HCT116 (cell line): ENCODE measurements around the gene PPM1D. TPM values are rescaled to one million over a fixed set of nuclear protein-coding genes. Genes with fewer than 3 reads are reported as not detected.

Experiments
- ATAC-seq: fragments of 200-7000 bp; cut with Tn5 transposase; 2 replicates; pipeline ENCODE4 v1.9.1; 2020; ENCODE audit warnings: mild to moderate bottlenecking, moderate library complexity
- BruUV-seq: library from RNA; stranded (reverse); fragments of 400-500 nt; replicated peaks from 2 replicates; lab custom pipeline; 2021; lab: Mats Ljungman, UMichigan
- CTCF ChIA-PET: fragments of 300-600 bp; sonication (Branson Sonifier 250); formaldehyde crosslinking; loops from one replicate; lab custom pipeline; 2021; ENCODE audit warnings: antibody characterized with exemption; lab: Charles Lee
- POLR2A ChIA-PET: fragments of 300-600, 350-600 bp; sonication (Branson Sonifier 250); formaldehyde crosslinking; loops from one replicate; lab custom pipeline; 2021; ENCODE audit warnings: antibody characterized with exemption; lab: Charles Lee
- RAD21 ChIA-PET, 2 experiments: fragments of 300-600 bp; sonication (Branson Sonifier 250); formaldehyde crosslinking; loops; one replicate each; lab custom pipeline; 2023; ENCODE audit warnings: low total read pairs in 2 of 2; ENCODE audit not compliant: uncharacterized antibody in 2 of 2, unreplicated experiment in 2 of 2, low non-redundant PET in 1 of 2; lab: Charles Lee
- DNase-seq: peaks from one replicate; pipeline ENCODE4 v3.0.0-alpha.2; 2010; ENCODE audit warnings: low read depth, low spot score
- H2AFZ ChIP-seq: fragments of 200-600 bp; shearing (Covaris generic), sonication (generic); 2 replicates; pipeline ENCODE4 v1.6.1; 2017; ENCODE audit warnings: low read depth, mixed run types, mixed read lengths, antibody characterized with exemption, low read length; ENCODE audit not compliant: poor library complexity, severe bottlenecking
- H3K27ac ChIP-seq: 2 replicates; pipeline ENCODE4 v1.5.1; 2012; ENCODE audit warnings: low read depth, low read length
- H3K27me3 ChIP-seq: fragments of 200-600 bp; sonication (generic); 2 replicates; pipeline ENCODE4 v1.6.1; 2016; ENCODE audit warnings: mixed run types, low read length, mixed read lengths; ENCODE audit not compliant: insufficient read depth
- H3K36me3 ChIP-seq, 2 experiments: fragments of 200-500 bp in 1 of 2; fragments of 200-600 bp in 1 of 2; sonication (Bioruptor generic) in 1 of 2; sonication (generic) in 1 of 2; 2 replicates each; pipeline versions ENCODE4 v1.5.1 to v1.6.1; 2014 to 2016; ENCODE audit warnings: low read length in 2 of 2, inconsistent platforms in 1 of 2, mixed read lengths in 1 of 2, mixed run types in 1 of 2; ENCODE audit not compliant: insufficient read depth in 2 of 2, control insufficient read depth in 1 of 2
- H3K4me1 ChIP-seq, 2 experiments: fragments of 200-600 bp in 1 of 2; sonication (generic) in 1 of 2; 2 replicates each; pipeline versions ENCODE4 v1.5.1 to v1.6.1; 2012 to 2017; ENCODE audit warnings: low read length in 2 of 2, inconsistent platforms in 1 of 2, mild to moderate bottlenecking in 1 of 2, mixed read lengths in 1 of 2, mixed run types in 1 of 2, moderate library complexity in 1 of 2; ENCODE audit not compliant: insufficient read depth in 2 of 2, control insufficient read depth in 1 of 2
- H3K4me2 ChIP-seq: fragments of 200-600 bp; sonication (generic); 2 replicates; pipeline ENCODE4 v1.6.1; 2017; ENCODE audit warnings: mixed run types, low read length, mixed read lengths
- H3K4me3 ChIP-seq, 2 experiments: fragments of 200-600 bp in 1 of 2; sonication (generic) in 1 of 2; replicated peaks in 1 of 2; 2 replicates each; pipeline ENCODE4 v1.5.1; 2011 to 2016; ENCODE audit warnings: low read length in 2 of 2, control low read depth in 1 of 2, low read depth in 1 of 2, mild to moderate bottlenecking in 1 of 2, mixed read lengths in 1 of 2, mixed run types in 1 of 2
- H3K79me2 ChIP-seq: fragments of 200-600 bp; sonication (generic); 2 replicates; pipeline ENCODE4 v1.6.1; 2017; ENCODE audit warnings: mild to moderate bottlenecking, mixed run types, low read length, moderate library complexity, mixed read lengths; ENCODE audit not compliant: insufficient read depth
- H3K9ac ChIP-seq: fragments of 200-600 bp; sonication (generic); 2 replicates; pipeline ENCODE4 v1.6.1; 2016; ENCODE audit warnings: low read length, mixed read lengths
- H3K9me2 ChIP-seq: fragments of 200-600 bp; sonication (generic), shearing (Covaris generic); 2 replicates; pipeline ENCODE4 v1.6.1; 2017; ENCODE audit warnings: mixed run types, mild to moderate bottlenecking, moderate library complexity; ENCODE audit not compliant: insufficient read depth
- H3K9me3 ChIP-seq, 2 experiments: fragments of 200-500 bp in 1 of 2; fragments of 200-600 bp in 1 of 2; sonication (Bioruptor generic) in 1 of 2; sonication (generic) in 1 of 2; 2 replicates each; pipeline ENCODE4 v1.6.1; 2014 to 2017; ENCODE audit warnings: low read length in 2 of 2, mixed read lengths in 2 of 2, inconsistent platforms in 1 of 2, low read depth in 1 of 2, mild to moderate bottlenecking in 1 of 2, mixed run types in 1 of 2, moderate library complexity in 1 of 2; ENCODE audit not compliant: control insufficient read depth in 1 of 2, insufficient read depth in 1 of 2
- H4K20me1 ChIP-seq: fragments of 200-600 bp; sonication (generic), shearing (Covaris generic); 2 replicates; pipeline ENCODE4 v1.6.1; 2017; ENCODE audit warnings: mixed run types, mild to moderate bottlenecking, moderate library complexity; ENCODE audit not compliant: insufficient read depth
- CBX3 ChIP-seq: IDR thresholded peaks from 2 replicates; pipeline ENCODE4 v1.6.1; 2012; ENCODE audit warnings: low read depth
- EGR1 ChIP-seq: IDR thresholded peaks from 2 replicates; pipeline ENCODE4 v1.6.1; 2012; ENCODE audit warnings: low read depth
- EZH2phosphoT487 ChIP-seq: fragments of 200-600 bp; IDR thresholded peaks from 2 replicates; pipeline ENCODE4 v1.6.1; 2018; ENCODE audit warnings: antibody characterized with exemption, borderline replicate concordance
- FOSL1 ChIP-seq: IDR thresholded peaks from 2 replicates; pipeline ENCODE4 v1.6.1; 2012; ENCODE audit warnings: low read depth
- JUND ChIP-seq: IDR thresholded peaks from 2 replicates; pipeline ENCODE4 v1.6.1; 2012
- POLR2A ChIP-seq: IDR thresholded peaks from 2 replicates; pipeline ENCODE4 v1.7.0; 2011; ENCODE audit warnings: borderline replicate concordance; ENCODE audit not compliant: insufficient read depth, insufficient read length; ENCODE audit errors: extremely low read depth
- POLR2AphosphoS5 ChIP-seq: IDR thresholded peaks from 2 replicates; pipeline ENCODE4 v1.6.1; 2011; ENCODE audit warnings: mild to moderate bottlenecking, low read depth, low read length, moderate library complexity
- SIN3A ChIP-seq: IDR thresholded peaks from 2 replicates; pipeline ENCODE4 v1.6.1; 2012; ENCODE audit warnings: low read depth
- TCF7L2 ChIP-seq: IDR thresholded peaks from 2 replicates; pipeline ENCODE4 v1.7.0; 2011; ENCODE audit warnings: borderline replicate concordance, inconsistent platforms; ENCODE audit not compliant: insufficient read depth, insufficient read length; ENCODE audit errors: extremely low read depth
- ZFX ChIP-seq: fragments of 450-650 bp; IDR thresholded peaks from 2 replicates; pipeline ENCODE4 v1.6.1; 2017
- ZNF274 ChIP-seq: fragments of 200-500 bp; sonication (Bioruptor generic); IDR thresholded peaks from 2 replicates; pipeline ENCODE4 v1.6.1; 2014; ENCODE audit warnings: mild to moderate bottlenecking, low read depth, low read length, inconsistent platforms
- intact Hi-C: fragments of 100-400 bp; cut with micrococcal nuclease; formaldehyde crosslinking; loops from 2 replicates; pipeline ENCODE4 v1.10.0; 2022
- total RNA-seq: library from RNA; stranded (reverse); gene quantifications from one replicate; pipeline ENCODE4 v1.2.1, GENCODE V29; 2021; ENCODE audit not compliant: unreplicated experiment
- TF ChIP-seq, protein P1 (sequence below): IDR thresholded peaks from 2 replicates; pipeline ENCODE4 v1.6.1; 2012; ENCODE audit warnings: low read depth
- TF ChIP-seq, protein P2 (sequence below): IDR thresholded peaks from 2 replicates; pipeline ENCODE4 v1.6.1; 2012
- TF ChIP-seq, protein P3 (sequence below): IDR thresholded peaks from 2 replicates; pipeline ENCODE4 v1.6.1; 2011; ENCODE audit warnings: mild to moderate bottlenecking, low read length, moderate library complexity; ENCODE audit not compliant: insufficient replicate concordance; ENCODE audit errors: extremely low read depth

Gene PPM1D
- total RNA-seq, 1 experiment from 2014 or later = 29.1 TPM

DNA sequence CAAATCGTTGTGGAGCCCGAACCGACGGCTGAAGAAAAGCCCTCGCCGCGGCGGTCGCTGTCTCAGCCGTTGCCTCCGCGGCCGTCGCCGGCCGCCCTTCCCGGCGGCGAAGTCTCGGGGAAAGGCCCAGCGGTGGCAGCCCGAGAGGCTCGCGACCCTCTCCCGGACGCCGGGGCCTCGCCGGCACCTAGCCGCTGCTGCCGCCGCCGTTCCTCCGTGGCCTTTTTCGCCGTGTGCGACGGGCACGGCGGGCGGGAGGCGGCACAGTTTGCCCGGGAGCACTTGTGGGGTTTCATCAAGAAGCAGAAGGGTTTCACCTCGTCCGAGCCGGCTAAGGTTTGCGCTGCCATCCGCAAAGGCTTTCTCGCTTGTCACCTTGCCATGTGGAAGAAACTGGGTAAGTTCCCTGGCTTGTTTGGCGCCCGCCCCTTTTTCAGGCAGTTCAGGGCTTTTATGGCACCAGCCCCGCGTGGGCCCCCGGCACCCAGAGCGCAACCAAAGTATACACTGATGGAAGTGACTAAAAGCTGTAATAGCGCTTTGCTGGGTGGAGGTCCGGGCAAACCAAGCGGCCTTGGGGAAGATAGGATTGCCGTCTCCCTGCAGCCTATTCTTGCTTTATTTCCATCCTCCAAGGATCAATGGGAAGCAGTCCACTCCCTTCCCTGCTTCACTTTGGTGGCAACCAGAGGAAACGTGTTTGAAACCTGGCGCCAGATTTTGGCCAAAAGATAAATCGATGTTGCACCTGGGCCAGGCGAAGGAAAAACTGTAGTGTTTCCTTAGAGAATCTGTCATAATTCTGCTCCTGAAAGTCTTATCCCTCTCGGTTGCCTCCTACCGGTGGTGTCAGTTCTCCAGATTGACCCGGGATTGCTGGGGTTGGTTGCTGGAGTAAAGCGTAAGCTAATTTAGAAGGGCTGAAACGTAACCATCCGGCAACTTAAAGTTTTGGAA is 775 bp downstream of the PPM1D start (continued):
- TF ChIP-seq, protein P1, sequence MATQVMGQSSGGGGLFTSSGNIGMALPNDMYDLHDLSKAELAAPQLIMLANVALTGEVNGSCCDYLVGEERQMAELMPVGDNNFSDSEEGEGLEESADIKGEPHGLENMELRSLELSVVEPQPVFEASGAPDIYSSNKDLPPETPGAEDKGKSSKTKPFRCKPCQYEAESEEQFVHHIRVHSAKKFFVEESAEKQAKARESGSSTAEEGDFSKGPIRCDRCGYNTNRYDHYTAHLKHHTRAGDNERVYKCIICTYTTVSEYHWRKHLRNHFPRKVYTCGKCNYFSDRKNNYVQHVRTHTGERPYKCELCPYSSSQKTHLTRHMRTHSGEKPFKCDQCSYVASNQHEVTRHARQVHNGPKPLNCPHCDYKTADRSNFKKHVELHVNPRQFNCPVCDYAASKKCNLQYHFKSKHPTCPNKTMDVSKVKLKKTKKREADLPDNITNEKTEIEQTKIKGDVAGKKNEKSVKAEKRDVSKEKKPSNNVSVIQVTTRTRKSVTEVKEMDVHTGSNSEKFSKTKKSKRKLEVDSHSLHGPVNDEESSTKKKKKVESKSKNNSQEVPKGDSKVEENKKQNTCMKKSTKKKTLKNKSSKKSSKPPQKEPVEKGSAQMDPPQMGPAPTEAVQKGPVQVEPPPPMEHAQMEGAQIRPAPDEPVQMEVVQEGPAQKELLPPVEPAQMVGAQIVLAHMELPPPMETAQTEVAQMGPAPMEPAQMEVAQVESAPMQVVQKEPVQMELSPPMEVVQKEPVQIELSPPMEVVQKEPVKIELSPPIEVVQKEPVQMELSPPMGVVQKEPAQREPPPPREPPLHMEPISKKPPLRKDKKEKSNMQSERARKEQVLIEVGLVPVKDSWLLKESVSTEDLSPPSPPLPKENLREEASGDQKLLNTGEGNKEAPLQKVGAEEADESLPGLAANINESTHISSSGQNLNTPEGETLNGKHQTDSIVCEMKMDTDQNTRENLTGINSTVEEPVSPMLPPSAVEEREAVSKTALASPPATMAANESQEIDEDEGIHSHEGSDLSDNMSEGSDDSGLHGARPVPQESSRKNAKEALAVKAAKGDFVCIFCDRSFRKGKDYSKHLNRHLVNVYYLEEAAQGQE = no peak
- TF ChIP-seq, protein P2, sequence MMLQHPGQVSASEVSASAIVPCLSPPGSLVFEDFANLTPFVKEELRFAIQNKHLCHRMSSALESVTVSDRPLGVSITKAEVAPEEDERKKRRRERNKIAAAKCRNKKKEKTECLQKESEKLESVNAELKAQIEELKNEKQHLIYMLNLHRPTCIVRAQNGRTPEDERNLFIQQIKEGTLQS = no peak
- TF ChIP-seq ZFX (peak; percentile 60), EGR1 (no peak)
- TF ChIP-seq, all 23 proteins: peak for 6

DNA sequence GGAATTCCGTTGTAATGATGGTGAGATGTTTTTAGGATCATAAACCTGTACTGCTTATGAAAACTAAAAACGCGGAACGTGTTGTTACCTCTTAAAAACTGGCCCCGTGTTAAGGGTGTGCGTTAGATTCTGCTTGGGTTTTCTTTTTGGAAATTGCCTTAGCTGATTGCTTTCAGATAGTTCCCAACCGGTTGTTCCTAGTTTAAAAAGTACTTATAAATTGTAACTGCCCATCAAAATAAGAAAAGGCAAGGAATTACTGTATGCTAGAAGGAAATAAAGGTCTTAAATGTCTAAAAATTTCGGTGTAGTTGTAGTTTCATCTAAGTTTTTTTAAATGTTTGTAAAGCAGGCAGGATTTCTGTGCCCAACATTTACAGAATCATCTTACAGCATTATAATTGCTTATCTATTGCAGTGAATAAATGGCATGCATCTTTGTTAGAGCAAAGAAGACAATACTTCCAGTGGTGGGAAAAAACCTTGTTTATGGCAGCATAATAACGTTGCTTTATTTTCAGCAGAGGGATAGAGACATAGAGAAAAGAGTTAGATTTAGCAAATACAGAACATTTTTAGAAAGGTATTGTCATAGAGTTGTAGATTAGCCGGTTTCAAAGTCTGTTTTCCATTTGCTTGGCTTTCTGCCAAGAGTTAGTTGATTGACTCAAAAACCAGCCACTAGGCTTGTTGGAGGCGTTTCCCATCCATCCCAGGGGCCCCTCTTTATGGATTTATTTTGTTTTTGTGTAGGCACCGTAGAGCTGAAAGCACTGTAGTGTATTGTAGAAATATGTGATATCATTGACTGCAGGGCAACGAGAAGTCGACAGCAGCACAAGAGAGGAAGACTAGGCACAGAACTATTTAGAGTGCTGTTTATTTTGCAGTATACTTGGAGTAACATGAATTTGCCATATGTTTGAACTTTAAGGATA is 1.7 kb downstream of the PPM1D start:
- H3K79me2 ChIP-seq = peaks cover 64% of the 10 kb centered on the region
- H3K4me2 ChIP-seq = peak overlapping the region; percentile 86
- DNase-seq (peak; percentile 60), ATAC-seq (no peak)
- H3K4me1 ChIP-seq = peaks cover 26 to 54% of the 10 kb centered on the region in 2 experiments
- ChIA-PET CTCF (interaction anchor here (0.6 to 2.6 kb wide), 11 partner anchors 11 to 40 kb away, joined by 3 to 12 read pairs (median 4); no protein-coding TSS in a partner anchor), POLR2A (interaction anchor here (0.8 kb wide), 1 partner anchor 8 kb away, joined by 3 read pairs; no protein-coding TSS in a partner anchor), RAD21 (no interaction called here)
- no peaks in the 10 kb centered on the region for H3K27me3 ChIP-seq
- BruUV-seq = TSS peak; percentile 49
- intact Hi-C loops = loop anchor here (10.0 kb wide), 1 partner anchor 457 kb away; the partner anchor contains the start of gene CA4
- H4K20me1 ChIP-seq = peaks cover 17% of the 10 kb centered on the region; the same call in 1 of the 2 replicates
- no peaks in the 10 kb centered on the region for H3K9me3 ChIP-seq
- no peaks in the 10 kb centered on the region for H3K9me2 ChIP-seq
- peak overlapping the region; percentile 82 for H3K27ac ChIP-seq
- H3K36me3 ChIP-seq = no peaks in the 10 kb centered on the region
- peak overlapping the region; percentile 79 to 89 for H3K4me3 ChIP-seq
- H2AFZ ChIP-seq = no peak overlapping the region
- H3K9ac ChIP-seq = peak overlapping the region; percentile 85
- TF ChIP-seq EZH2phosphoT487 (no peak), SIN3A (no peak), TCF7L2 (no peak), ZNF274 (no peak), POLR2AphosphoS5 (peak; percentile 58; the same call in 1 of the 2 replicates), CBX3 (no peak), POLR2A (no peak), JUND (no peak), FOSL1 (no peak)
- TF ChIP-seq, protein P2 = no peak
- TF ChIP-seq, protein P3, sequence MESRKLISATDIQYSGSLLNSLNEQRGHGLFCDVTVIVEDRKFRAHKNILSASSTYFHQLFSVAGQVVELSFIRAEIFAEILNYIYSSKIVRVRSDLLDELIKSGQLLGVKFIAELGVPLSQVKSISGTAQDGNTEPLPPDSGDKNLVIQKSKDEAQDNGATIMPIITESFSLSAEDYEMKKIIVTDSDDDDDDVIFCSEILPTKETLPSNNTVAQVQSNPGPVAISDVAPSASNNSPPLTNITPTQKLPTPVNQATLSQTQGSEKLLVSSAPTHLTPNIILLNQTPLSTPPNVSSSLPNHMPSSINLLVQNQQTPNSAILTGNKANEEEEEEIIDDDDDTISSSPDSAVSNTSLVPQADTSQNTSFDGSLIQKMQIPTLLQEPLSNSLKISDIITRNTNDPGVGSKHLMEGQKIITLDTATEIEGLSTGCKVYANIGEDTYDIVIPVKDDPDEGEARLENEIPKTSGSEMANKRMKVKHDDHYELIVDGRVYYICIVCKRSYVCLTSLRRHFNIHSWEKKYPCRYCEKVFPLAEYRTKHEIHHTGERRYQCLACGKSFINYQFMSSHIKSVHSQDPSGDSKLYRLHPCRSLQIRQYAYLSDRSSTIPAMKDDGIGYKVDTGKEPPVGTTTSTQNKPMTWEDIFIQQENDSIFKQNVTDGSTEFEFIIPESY = no peak
